Renal pelvis (tissue), 3 donors: ENCODE data around the gene GLIPR1. TPM values are rescaled to one million over a fixed set of nuclear protein-coding genes. Genes with fewer than 3 reads are reported as not detected.

Experiments
- polyA plus RNA-seq, 3 donors: library from polyadenylated mRNA; unstranded; fragments of 120-200 nt; gene quantifications; one replicate each; pipeline ENCODE4 v1.2.1, GENCODE V29; 2013; ENCODE audit not compliant: insufficient read length in 3 of 3

Gene GLIPR1
- polyA plus RNA-seq, 3 donors: 10.2 to 16.3 (median 13.2) TPM

Other genes with a start within 250 kb of the GLIPR1 start
- gene CAPS2, start 150.4 kb upstream of the GLIPR1 start, polyA plus RNA-seq: 10 to 100 TPM in 1 of 3 donors, 1 to 10 TPM in 2; 6.2 to 12.6 (median 7.2) TPM
- gene GLIPR1L1, start 146.1 kb upstream of the GLIPR1 start, polyA plus RNA-seq: under 1 TPM; 0.21 to 0.65 (median 0.35) TPM
- gene GLIPR1L2, start 89.7 kb upstream of the GLIPR1 start, polyA plus RNA-seq: 1 to 10 TPM in 2 of 3 donors, under 1 TPM in 1; 0.92 to 3.9 (median 2.2) TPM
- 10 to 100 TPM; 74.5 to 81.3 (median 75.7) TPM for gene KRR1, start 30.9 kb downstream of the GLIPR1 start, polyA plus RNA-seq